Heart left ventricle (tissue), 13 donors: ENCODE results near the gene OOSP1.

Experiments
- POLR2A ChIP-seq, 2 donors: fragments of 450-650 bp; IDR thresholded peaks; one replicate each; pipeline ENCODE4 v1.6.1; 2017; ENCODE audit warnings: antibody characterized with exemption in 2 of 2, mild to moderate bottlenecking in 2 of 2, moderate library complexity in 2 of 2
- TF ChIP-seq, protein P1 (sequence below), 12 donors: fragments of 200-600 bp; sonication (generic) in 4 of 12; IDR thresholded peaks; one replicate each; pipeline versions ENCODE4 v1.5.0 to v1.8.0; 2018 to 2022; ENCODE audit warnings: antibody characterized with exemption in 12 of 12, mild to moderate bottlenecking in 5 of 12
- donor health status: ischemic (EF 13 %, LVEDD 7.1; RV severe dilation, severe dysfunction).
- donor health status: DM: no; HTN: yes; CAD: no.
- donor health status: DM: no; HTN: no; CAD: no.
- donor health status: ischemic (EF 25% LVEDD 6.9; RV normal size, moderate dysfunction).
- donor health status: ischemic (EF 25% LVEDD 5.7; RV mildly dilated, moderate dysfunction).
- donor health status: ischemic (EF 35%, LVEDD 5.7; RV mildly dilated, moderate dysfunction).
- donor health status: nonischemic (EF 11% LVEDD 7.7; RV severe dilation, severe dysfunction).
- donor health status: DM: yes; HTN: yes; CAD: no.
- donor health status: PGD.
- donor health status: ischemic (EF 29% LVEDD 5.4; RV normal size, mild dysfunction).
- donor health status: nonischemic (EF 23%, LVEDD 6.1; RV moderate dilation, normal function).

GRCh38 chr11:59898046-59898445 lies 40.2 kb upstream of the OOSP1 start:
- TF ChIP-seq, protein P1, sequence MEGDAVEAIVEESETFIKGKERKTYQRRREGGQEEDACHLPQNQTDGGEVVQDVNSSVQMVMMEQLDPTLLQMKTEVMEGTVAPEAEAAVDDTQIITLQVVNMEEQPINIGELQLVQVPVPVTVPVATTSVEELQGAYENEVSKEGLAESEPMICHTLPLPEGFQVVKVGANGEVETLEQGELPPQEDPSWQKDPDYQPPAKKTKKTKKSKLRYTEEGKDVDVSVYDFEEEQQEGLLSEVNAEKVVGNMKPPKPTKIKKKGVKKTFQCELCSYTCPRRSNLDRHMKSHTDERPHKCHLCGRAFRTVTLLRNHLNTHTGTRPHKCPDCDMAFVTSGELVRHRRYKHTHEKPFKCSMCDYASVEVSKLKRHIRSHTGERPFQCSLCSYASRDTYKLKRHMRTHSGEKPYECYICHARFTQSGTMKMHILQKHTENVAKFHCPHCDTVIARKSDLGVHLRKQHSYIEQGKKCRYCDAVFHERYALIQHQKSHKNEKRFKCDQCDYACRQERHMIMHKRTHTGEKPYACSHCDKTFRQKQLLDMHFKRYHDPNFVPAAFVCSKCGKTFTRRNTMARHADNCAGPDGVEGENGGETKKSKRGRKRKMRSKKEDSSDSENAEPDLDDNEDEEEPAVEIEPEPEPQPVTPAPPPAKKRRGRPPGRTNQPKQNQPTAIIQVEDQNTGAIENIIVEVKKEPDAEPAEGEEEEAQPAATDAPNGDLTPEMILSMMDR (IDR thresholded peaks at IDR 0.05) = no peak
- no peak for TF ChIP-seq POLR2A (IDR thresholded peaks at IDR 0.05)
